ENCODE measurements around the gene CCDC88C.

Gene CCDC88C

GRCh38 chr14:91305650-91306431 lies 111.8 kb downstream of the CCDC88C start:
- no peak for DNase-seq

- no peak for DNase-seq
Observed at GRCh38 chr14:91303924-91304229, 113.7 kb downstream of the CCDC88C start.

GRCh38 chr14:91303091-91303923 lies 114.3 kb downstream of the CCDC88C start:
- peak; percentile 65 for DNase-seq

- no peak for DNase-seq
Observed at GRCh38 chr14:91302391-91302790, 115.2 kb downstream of the CCDC88C start.

GRCh38 chr14:91300957-91301356 lies 116.7 kb downstream of the CCDC88C start:
- no peak for DNase-seq

- no peak for DNase-seq
Observed at GRCh38 chr14:91300283-91300895, 117.2 kb downstream of the CCDC88C start.

GRCh38 chr14:91299121-91300115 lies 118.2 kb downstream of the CCDC88C start:
- no peak for DNase-seq

- DNase-seq, result no peak
Observed at GRCh38 chr14:91298576-91298975, 119.0 kb downstream of the CCDC88C start.

GRCh38 chr14:91297081-91297711 lies 120.4 kb downstream of the CCDC88C start:
- DNase-seq, result no peak

- no peak for DNase-seq
Observed at GRCh38 chr14:91295851-91296796, 121.5 kb downstream of the CCDC88C start.

- DNase-seq, result no peak
Observed at GRCh38 chr14:91295276-91295845, 122.3 kb downstream of the CCDC88C start.

- DNase-seq, result no peak
Observed at GRCh38 chr14:91294153-91294552, 123.5 kb downstream of the CCDC88C start.

- DNase-seq, result no peak
Observed at GRCh38 chr14:91293281-91293680, 124.3 kb downstream of the CCDC88C start.

- DNase-seq, result no peak
Observed at GRCh38 chr14:91292491-91292890, 125.1 kb downstream of the CCDC88C start.

GRCh38 chr14:91291786-91292405 lies 125.7 kb downstream of the CCDC88C start:
- no peak for DNase-seq

GRCh38 chr14:91290986-91291385 lies 126.6 kb downstream of the CCDC88C start:
- no peak for DNase-seq

- no peak for DNase-seq
Observed at GRCh38 chr14:91289464-91289863, 128.2 kb downstream of the CCDC88C start.

- no peak for DNase-seq
Observed at GRCh38 chr14:91288876-91289275, 128.7 kb downstream of the CCDC88C start.

GRCh38 chr14:91286530-91286937 lies 131.1 kb downstream of the CCDC88C start:
- peak; percentile 64 for DNase-seq
